NCI-H226 (cell line): ENCODE results near the gene POLR3E.
A peak's percentile ranks its signal among the peaks of the same experiment; 100 is the strongest.

Source experiments
- DNase-seq: peaks from one replicate; pipeline ENCODE4 v3.0.0-alpha.2; 2015

Gene POLR3E, protein sequence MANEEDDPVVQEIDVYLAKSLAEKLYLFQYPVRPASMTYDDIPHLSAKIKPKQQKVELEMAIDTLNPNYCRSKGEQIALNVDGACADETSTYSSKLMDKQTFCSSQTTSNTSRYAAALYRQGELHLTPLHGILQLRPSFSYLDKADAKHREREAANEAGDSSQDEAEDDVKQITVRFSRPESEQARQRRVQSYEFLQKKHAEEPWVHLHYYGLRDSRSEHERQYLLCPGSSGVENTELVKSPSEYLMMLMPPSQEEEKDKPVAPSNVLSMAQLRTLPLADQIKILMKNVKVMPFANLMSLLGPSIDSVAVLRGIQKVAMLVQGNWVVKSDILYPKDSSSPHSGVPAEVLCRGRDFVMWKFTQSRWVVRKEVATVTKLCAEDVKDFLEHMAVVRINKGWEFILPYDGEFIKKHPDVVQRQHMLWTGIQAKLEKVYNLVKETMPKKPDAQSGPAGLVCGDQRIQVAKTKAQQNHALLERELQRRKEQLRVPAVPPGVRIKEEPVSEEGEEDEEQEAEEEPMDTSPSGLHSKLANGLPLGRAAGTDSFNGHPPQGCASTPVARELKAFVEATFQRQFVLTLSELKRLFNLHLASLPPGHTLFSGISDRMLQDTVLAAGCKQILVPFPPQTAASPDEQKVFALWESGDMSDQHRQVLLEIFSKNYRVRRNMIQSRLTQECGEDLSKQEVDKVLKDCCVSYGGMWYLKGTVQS

DNA sequence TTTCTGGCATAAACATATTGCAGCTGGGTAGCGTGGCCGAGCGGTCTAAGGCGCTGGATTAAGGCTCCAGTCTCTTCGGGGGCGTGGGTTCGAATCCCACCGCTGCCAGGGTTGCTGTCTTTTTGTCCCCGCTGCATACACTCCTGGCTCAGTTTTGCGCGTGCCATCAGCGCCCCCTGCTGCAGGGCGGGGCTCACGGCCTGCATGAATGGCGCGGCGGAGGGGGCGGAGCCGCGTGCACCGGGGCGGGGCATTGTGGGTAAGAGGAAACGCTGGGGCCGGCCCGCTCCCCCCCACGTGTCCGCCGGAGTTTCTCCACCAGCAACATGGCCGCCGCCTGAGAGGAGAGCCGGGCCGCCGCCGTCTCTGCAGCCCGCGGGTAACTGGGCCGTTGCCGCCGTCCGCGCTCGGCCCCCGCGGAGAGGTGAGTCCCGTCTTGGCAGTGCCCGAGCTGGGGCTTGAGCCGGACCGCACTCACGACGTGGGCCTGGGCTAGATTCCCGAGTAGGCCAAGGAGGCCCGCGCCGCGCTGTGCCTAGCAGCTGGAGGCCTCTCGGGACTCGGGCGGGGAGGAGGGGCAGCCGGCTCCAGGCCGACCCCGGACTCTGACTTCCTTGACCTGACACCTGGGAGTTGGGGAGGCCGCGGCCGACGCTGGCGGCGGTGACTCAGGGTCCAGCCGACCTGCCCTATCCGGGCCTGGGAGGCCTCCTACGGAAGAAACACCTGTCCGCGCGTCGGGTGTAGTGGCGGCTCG lies at the start of gene POLR3E:
Gene POLR3E (plus strand): TSS at position 296 of the 757 bp plus-strand sequence. CDS start 5,560 bp downstream, outside the sequence.
- peak; percentile 90 for DNase-seq

DNA sequence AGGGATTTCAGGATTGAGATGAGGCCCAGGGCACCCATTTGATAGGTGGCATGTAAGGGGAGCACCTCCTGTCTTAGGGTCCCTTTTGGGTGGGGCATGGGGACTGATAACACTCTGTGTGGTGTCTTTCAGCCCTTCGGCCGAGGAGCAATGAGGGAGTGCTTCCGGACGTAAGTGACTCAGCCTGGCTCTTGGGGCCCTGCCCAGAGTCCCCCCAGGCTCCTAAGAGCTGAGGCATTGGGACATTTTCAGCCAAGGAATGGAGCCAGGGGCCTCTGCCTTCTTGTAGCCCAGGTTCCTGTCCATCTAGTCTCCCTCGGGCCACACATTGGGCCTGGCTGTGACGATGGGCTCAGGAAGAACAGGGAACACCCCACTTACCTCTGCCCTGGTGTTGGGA lies 46.7 kb upstream of the POLR3E start:
- no peak for DNase-seq

GRCh38 chr16:22252317-22252716 lies 44.9 kb upstream of the POLR3E start:
- DNase-seq, result no peak

DNA sequence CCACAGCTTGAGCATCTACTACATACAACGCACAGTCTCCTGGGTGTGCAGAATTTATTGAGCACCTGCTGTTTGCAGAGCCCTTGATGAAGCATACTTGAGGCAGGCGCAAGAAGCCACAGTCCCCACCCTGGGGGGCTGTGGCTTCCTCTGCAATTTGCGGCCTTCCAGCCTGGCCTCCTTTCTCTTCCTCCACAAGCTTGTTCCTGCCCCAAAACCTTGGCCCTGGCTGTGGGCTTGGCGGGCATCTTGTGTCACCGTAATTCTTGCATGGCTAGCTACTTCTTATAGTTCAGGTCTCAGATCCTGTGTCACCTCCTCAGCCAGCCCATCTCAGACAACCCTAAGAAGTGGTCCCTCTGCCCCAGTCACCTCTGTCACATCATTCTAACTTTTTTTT lies 43.9 kb upstream of the POLR3E start:
- DNase-seq, result no peak

- DNase-seq, result no peak
These were observed 41.9 kb upstream of the POLR3E start for GRCh38 chr16:22255335-22255734.

DNA sequence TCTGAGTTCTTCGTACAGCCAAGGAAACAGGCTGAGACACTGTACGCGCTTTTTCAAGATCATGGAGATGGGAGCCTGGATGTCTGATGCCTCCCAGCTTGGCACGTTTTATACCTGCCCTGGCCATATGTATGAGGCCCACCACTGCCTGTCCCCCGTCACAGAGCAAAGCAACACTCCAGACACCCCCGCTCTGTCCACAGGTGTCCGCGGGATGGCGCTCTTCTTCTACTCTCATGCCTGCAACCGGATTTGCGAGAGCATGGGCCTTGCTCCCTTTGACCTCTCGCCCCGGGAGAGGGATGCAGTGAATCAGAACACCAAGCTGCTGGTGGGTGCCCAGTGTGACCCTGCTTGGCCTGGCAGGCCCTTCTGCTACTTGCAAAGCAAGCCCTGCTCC lies 39.8 kb upstream of the POLR3E start:
- no peak for DNase-seq

DNA sequence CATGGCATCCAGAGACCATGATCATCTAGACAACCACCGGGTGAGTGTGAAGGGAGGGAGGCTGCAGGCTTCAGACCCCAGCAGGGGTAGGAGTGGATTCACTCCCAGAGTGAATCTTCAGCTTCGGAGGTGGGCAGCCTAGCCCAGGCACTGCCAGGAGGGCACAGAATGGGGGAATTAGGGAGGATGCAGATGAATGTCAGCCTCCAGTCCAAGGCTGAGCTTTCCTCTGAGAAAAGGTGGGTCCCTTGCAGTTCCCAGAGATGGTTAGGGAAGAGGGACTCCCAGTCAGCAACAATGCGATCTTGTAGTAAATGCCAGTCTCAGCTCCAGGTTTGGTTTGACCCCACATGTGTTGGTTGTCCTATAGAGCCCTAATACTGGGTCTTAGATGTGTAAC lies 36.7 kb upstream of the POLR3E start:
- no peak for DNase-seq

GRCh38 chr16:22262460-22262859 lies 34.7 kb upstream of the POLR3E start:
- no peak for DNase-seq

GRCh38 chr16:22264786-22265185 lies 32.4 kb upstream of the POLR3E start:
- DNase-seq, result no peak

DNA sequence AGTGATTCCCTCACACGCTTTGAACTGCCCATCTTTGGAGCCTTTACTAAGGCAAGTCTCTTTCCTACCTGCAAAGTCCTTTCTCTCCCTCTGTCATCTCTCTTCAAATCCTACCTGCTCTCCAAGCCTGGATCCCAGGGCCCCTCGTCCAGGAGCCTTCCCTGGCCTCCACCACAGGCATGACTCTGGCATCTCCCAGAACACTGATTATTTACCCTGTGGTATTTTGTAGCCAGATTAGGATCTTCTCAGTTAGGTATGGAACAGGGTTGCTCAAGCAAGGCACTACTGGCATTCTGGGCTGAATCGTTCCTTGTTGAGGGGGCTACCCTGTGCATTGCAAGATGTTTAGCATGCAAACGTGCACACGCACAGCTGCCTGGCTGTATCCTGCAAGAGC lies 31.9 kb upstream of the POLR3E start:
- DNase-seq, result no peak

DNA sequence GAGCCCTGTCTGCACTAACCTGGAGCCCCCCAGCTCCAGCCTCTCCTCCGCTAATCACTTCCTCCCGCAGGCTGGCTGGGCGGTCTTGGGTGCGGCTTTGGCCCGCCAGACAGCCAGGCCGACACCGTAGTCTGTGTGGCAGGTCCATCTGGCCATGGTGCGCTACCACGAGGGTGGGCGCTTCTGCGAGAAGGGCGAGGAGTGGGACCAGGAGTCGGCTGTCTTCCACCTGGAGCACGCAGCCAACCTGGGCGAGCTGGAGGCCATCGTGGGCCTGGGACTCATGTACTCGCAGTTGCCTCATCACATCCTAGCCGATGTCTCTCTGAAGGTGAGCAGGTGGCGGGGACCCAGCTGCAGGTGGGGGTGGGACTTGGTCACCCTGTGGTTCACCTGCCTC lies 30.7 kb upstream of the POLR3E start:
- no peak for DNase-seq

- no peak for DNase-seq
These were observed 29.4 kb upstream of the POLR3E start for GRCh38 chr16:22267764-22268163.

- no peak for DNase-seq
These were observed 26.7 kb upstream of the POLR3E start for GRCh38 chr16:22270525-22270924.

GRCh38 chr16:22272870-22273650 lies 24.1 kb upstream of the POLR3E start:
- DNase-seq, result no peak

DNA sequence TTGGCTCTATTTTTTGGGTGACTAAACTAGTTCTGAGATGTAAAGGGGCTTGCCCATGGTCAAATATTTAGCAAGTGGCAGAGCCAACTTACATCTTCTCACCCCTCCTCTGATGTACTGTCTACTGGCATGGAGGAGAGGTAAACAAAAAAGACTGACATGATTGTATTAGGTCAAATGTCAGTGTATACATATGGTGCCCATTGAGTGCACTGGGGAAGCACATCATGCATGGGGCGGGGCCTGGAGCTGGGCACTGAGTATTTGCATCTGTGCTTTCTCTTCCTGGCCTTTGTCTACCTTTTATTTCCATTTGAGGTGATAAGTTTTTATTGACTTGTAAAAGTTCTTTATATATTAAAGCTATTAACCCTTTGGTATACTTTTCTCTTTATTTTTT lies 22.3 kb upstream of the POLR3E start:
- DNase-seq, result no peak

GRCh38 chr16:22278441-22279230 lies 18.6 kb upstream of the POLR3E start:
- no peak for DNase-seq

DNA sequence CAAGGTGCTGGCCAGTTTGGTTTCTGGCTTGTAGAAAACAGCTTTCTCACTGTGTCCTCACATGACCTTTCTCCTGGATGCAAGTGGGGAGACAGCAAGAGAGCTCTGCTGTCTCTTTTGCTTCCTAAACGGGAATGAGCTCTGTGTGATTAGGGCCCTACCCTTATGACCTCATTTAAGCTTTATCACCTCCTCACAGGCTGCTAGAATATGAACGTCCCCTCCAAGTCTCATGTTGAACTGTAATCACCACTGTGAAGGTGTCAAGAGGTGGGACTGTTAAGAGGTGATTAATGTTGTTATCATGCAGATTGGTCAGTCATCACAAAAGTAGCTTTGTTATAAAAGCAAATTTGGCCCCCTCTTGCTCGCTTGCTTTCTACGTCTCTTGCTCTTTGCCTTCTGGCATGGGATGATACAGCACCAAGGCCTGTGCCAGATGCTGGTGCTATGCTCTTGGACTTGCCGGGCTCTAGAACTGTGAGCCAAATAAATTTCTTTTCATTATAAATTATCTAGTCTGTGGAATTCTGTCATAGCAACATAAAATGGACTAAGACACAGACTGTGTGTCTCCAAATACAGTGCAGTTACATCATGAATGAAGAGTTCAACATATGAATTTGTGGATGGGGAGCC lies 14.8 kb upstream of the POLR3E start:
- no peak for DNase-seq

GRCh38 chr16:22284637-22285036 lies 12.6 kb upstream of the POLR3E start:
- DNase-seq, result no peak

DNA sequence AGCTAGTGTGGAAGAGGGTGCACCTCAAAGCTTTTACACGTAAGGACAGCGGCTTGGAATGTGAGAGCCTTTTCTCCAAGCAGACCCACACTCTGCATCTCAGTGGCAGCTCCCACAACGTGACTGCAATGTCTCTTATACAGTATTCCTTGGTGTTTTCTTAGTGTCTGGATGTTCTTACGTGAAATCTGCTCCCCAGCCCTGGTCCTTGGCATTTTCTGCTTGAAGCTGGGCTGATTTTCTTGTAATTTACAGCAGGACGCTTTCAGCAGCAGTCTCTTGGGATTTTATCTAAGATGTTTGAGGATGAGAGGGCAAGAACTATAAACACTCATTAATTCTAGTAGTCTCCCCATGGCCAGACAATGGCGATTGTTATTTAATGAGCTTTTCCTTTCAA lies 12.1 kb upstream of the POLR3E start:
- DNase-seq, result no peak

DNA sequence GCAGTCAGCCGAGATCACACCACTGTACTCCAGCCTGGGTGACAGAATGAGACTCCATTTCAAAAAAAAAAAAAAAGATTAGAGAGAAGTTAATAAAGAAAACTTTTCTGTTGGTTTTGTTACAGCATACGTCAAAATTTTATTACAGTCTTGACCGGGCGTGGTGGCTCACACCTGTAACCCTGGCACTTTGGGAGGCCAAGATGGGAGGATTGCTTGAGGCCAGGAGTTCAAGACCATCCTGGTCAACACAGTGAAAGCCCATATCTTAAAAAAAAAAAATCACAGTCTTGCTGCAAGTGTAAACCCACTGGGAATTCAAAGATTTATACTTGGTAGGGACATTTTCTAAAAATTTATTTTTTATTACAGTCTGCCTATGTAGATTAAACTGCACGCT lies 6.2 kb upstream of the POLR3E start:
- DNase-seq, result no peak

GRCh38 chr16:22291860-22292318 lies 5.3 kb upstream of the POLR3E start:
- DNase-seq, result no peak
